ENCODE results near the gene MED7.

DNA sequence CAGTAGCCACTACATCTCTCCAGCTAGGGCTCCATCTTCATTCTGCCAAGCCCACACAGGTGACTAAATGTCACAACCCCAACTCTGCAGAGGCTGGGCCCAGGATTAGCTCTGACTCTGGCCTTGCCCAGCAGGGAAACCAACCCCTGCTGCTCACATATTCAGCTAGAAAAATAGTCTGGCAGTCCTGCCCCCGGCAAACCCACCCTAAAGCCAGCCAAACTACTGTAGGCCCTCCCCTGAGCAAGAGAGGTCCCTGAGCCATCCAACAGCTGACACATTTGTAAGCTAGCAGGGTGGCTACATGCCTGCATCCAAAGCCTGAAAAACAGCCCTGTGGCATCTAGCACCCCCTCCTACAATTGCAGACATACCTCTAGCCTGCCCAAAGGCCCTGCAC, 22.6 kb downstream of the MED7 start:
- TF ChIP-seq, protein P1, sequence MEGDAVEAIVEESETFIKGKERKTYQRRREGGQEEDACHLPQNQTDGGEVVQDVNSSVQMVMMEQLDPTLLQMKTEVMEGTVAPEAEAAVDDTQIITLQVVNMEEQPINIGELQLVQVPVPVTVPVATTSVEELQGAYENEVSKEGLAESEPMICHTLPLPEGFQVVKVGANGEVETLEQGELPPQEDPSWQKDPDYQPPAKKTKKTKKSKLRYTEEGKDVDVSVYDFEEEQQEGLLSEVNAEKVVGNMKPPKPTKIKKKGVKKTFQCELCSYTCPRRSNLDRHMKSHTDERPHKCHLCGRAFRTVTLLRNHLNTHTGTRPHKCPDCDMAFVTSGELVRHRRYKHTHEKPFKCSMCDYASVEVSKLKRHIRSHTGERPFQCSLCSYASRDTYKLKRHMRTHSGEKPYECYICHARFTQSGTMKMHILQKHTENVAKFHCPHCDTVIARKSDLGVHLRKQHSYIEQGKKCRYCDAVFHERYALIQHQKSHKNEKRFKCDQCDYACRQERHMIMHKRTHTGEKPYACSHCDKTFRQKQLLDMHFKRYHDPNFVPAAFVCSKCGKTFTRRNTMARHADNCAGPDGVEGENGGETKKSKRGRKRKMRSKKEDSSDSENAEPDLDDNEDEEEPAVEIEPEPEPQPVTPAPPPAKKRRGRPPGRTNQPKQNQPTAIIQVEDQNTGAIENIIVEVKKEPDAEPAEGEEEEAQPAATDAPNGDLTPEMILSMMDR (conservative IDR thresholded peaks at IDR 0.05; ENCODE audit: low read length) = no peak
- TF ChIP-seq EZH2phosphoT487 (IDR thresholded peaks at IDR 0.05; ENCODE audit: borderline replicate concordance, low read depth, low read length) = no peak

Measured in OCI-LY7 (cell line).